Adipocyte (in vitro differentiated cells): ENCODE measurements around the gene FAM131A.

Experiments used
- DNase-seq: peaks from one replicate; pipeline ENCODE4 v3.0.0-alpha.2; 2015; ENCODE audit warnings: low read depth
- H3K27me3 ChIP-seq: replicated peaks from 2 replicates; pipeline ENCODE4 v1.7.0; 2013; ENCODE audit warnings: mild to moderate bottlenecking, low read length, moderate library complexity; ENCODE audit not compliant: control insufficient read depth, insufficient read depth
- H3K36me3 ChIP-seq: 2 replicates; pipeline ENCODE4 v1.7.0; 2013; ENCODE audit warnings: low read length, mild to moderate bottlenecking, moderate library complexity; ENCODE audit not compliant: control insufficient read depth, insufficient read depth, severe bottlenecking
- H3K4me1 ChIP-seq: 2 replicates; pipeline ENCODE4 v1.7.0; 2013; ENCODE audit warnings: mild to moderate bottlenecking, low read length, moderate library complexity; ENCODE audit not compliant: control insufficient read depth, insufficient read depth
- H3K4me3 ChIP-seq: 2 replicates; pipeline ENCODE4 v1.7.0; 2013; ENCODE audit warnings: mild to moderate bottlenecking, low read length, moderate library complexity
- H3K9ac ChIP-seq: 2 replicates; pipeline ENCODE4 v1.7.0; 2013; ENCODE audit warnings: mild to moderate bottlenecking, low read length, moderate library complexity
- H3K9me3 ChIP-seq: 2 replicates; pipeline ENCODE4 v1.7.0; 2013; ENCODE audit warnings: mild to moderate bottlenecking, low read length, moderate library complexity; ENCODE audit not compliant: control insufficient read depth

The FAM131A gene

GRCh38 chr3:184373422-184373821 is 36.0 kb downstream of the FAM131A start:
- H3K36me3 ChIP-seq = no peaks in the 10 kb centered on the region
- H3K27me3 ChIP-seq = peaks cover 7% of the 10 kb centered on the region
- no peak overlapping the region for H3K9ac ChIP-seq
- H3K9me3 ChIP-seq = no peaks in the 10 kb centered on the region
- H3K4me1 ChIP-seq = peaks cover 38% of the 10 kb centered on the region
- no peak overlapping the region for H3K4me3 ChIP-seq
- peak; percentile 67 for DNase-seq

GRCh38 chr3:184375747-184376461 is 38.5 kb downstream of the FAM131A start:
- no peak overlapping the region for H3K4me3 ChIP-seq
- H3K9me3 ChIP-seq = no peaks in the 10 kb centered on the region
- no peak overlapping the region for H3K9ac ChIP-seq
- no peak for DNase-seq
- no peaks in the 10 kb centered on the region for H3K36me3 ChIP-seq
- peaks cover 25% of the 10 kb centered on the region for H3K4me1 ChIP-seq
- H3K27me3 ChIP-seq = peaks cover 13% of the 10 kb centered on the region

GRCh38 chr3:184377374-184377773 is 40.0 kb downstream of the FAM131A start:
- H3K4me1 ChIP-seq = peaks cover 16% of the 10 kb centered on the region
- H3K9ac ChIP-seq = no peak overlapping the region
- no peaks in the 10 kb centered on the region for H3K36me3 ChIP-seq
- H3K27me3 ChIP-seq = peaks cover 25% of the 10 kb centered on the region
- H3K4me3 ChIP-seq = no peak overlapping the region
- no peaks in the 10 kb centered on the region for H3K9me3 ChIP-seq
- no peak for DNase-seq

GRCh38 chr3:184377882-184378445 is 40.6 kb downstream of the FAM131A start, which contains the start of gene THPO:
Gene THPO, minus strand, starts transcription at chr3:184378207. Its CDS starts 1,948 bp downstream, at chr3:184376259.
- Histone ChIP-seq H3K9me3 (no peaks in the 10 kb centered on the region), H3K9ac (no peak within 1 kb of the TSS), H3K4me3 (no peak within 1 kb of the TSS), H3K4me1 (peaks cover 16% of the 10 kb centered on the region), H3K27me3 (peaks cover 25% of the 10 kb centered on the region), H3K36me3 (no peaks in the 10 kb centered on the region)
- DNase-seq = no peak

- Histone ChIP-seq H3K9me3 (no peaks in the 10 kb centered on the region), H3K27me3 (peaks cover 25% of the 10 kb centered on the region), H3K36me3 (no peaks in the 10 kb centered on the region), H3K4me1 (peaks cover 9% of the 10 kb centered on the region), H3K9ac (no peak overlapping the region), H3K4me3 (no peak overlapping the region)
- DNase-seq = no peak
These were observed 41.4 kb downstream of the FAM131A start for GRCh38 chr3:184378651-184379357.

- H3K4me1 ChIP-seq = peaks cover 9% of the 10 kb centered on the region
- DNase-seq = no peak
These were observed 42.2 kb downstream of the FAM131A start, which contains the start of gene CHRD for GRCh38 chr3:184379358-184380184. Gene CHRD, plus strand, starts transcription at chr3:184380054. Its CDS starts 265 bp downstream, at chr3:184380319.

GRCh38 chr3:184380185-184380626 is 42.8 kb downstream of the FAM131A start:
- no peaks in the 10 kb centered on the region for H3K9me3 ChIP-seq
- DNase-seq = peak; percentile 84

More at GRCh38 chr3:184379358-184380184, 42.2 kb downstream of the FAM131A start, which contains the start of gene CHRD:
- Histone ChIP-seq H3K9me3 (no peaks in the 10 kb centered on the region), H3K27me3 (peaks cover 25% of the 10 kb centered on the region), H3K4me3 (peak within 1 kb of the TSS; percentile 65), H3K9ac (no peak within 1 kb of the TSS), H3K36me3 (no peaks in the 10 kb centered on the region)

GRCh38 chr3:184380627-184381260 is 43.3 kb downstream of the FAM131A start:
- Histone ChIP-seq H3K27me3 (peaks cover 25% of the 10 kb centered on the region), H3K9me3 (no peaks in the 10 kb centered on the region), H3K4me3 (peak overlapping the region; percentile 65), H3K4me1 (peaks cover 9% of the 10 kb centered on the region), H3K36me3 (no peaks in the 10 kb centered on the region), H3K9ac (no peak overlapping the region)
- peak; percentile 18 for DNase-seq

More at GRCh38 chr3:184380185-184380626, 42.8 kb downstream of the FAM131A start:
- Histone ChIP-seq H3K4me1 (peaks cover 9% of the 10 kb centered on the region), H3K4me3 (peak overlapping the region; percentile 65), H3K27me3 (peaks cover 25% of the 10 kb centered on the region), H3K36me3 (no peaks in the 10 kb centered on the region), H3K9ac (no peak overlapping the region)

GRCh38 chr3:184381261-184382224 is 44.1 kb downstream of the FAM131A start:
- no peak for DNase-seq
- Histone ChIP-seq H3K9ac (no peak overlapping the region), H3K27me3 (peaks cover 25% of the 10 kb centered on the region), H3K4me3 (no peak overlapping the region), H3K4me1 (peaks cover 9% of the 10 kb centered on the region), H3K9me3 (no peaks in the 10 kb centered on the region), H3K36me3 (no peaks in the 10 kb centered on the region)
